ENCODE results near the gene NKPD1.

NKPD1 gene

DNA sequence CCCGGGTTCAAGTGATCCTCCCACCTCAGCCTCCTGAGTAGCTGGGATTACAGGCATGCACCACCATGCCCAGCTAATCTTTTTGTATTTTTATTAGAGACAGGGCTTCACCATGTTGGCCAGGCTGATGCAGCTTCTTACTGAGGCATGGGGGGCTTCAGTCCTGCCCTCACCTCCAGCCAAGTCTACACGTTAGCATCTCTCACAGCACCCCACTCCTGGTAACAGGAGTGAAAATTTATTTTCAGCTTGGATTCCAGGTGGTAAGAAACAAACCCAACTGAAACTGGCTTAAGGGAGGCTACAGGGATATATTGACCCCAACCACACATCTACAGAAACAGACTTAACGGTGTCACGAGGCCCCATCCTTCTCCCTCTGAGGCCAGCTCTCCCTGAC, 10.6 kb downstream of the NKPD1 start:
- TF ChIP-seq, protein P1, sequence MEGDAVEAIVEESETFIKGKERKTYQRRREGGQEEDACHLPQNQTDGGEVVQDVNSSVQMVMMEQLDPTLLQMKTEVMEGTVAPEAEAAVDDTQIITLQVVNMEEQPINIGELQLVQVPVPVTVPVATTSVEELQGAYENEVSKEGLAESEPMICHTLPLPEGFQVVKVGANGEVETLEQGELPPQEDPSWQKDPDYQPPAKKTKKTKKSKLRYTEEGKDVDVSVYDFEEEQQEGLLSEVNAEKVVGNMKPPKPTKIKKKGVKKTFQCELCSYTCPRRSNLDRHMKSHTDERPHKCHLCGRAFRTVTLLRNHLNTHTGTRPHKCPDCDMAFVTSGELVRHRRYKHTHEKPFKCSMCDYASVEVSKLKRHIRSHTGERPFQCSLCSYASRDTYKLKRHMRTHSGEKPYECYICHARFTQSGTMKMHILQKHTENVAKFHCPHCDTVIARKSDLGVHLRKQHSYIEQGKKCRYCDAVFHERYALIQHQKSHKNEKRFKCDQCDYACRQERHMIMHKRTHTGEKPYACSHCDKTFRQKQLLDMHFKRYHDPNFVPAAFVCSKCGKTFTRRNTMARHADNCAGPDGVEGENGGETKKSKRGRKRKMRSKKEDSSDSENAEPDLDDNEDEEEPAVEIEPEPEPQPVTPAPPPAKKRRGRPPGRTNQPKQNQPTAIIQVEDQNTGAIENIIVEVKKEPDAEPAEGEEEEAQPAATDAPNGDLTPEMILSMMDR (IDR thresholded peaks at IDR 0.05): no peak
- Histone ChIP-seq H3K4me2 (ENCODE audit: low read length) (no peak overlapping the region), H3K9ac (no peak overlapping the region), H3K27ac (no peak overlapping the region), H3K36me3 (ENCODE audit: control insufficient read depth, insufficient read depth, low read length) (no peaks in the 10 kb centered on the region), H3K4me1 (peaks cover 4% of the 10 kb centered on the region), H3K79me2 (no peaks in the 10 kb centered on the region), H2AFZ (no peak overlapping the region), H3K27me3 (ENCODE audit: control insufficient read depth, insufficient read depth, low read length) (no peaks in the 10 kb centered on the region), H3K4me3 (ENCODE audit: low read depth, low read length) (no peak overlapping the region), H3K9me3 (ENCODE audit: control insufficient read depth, low read length) (no peaks in the 10 kb centered on the region)

DNA sequence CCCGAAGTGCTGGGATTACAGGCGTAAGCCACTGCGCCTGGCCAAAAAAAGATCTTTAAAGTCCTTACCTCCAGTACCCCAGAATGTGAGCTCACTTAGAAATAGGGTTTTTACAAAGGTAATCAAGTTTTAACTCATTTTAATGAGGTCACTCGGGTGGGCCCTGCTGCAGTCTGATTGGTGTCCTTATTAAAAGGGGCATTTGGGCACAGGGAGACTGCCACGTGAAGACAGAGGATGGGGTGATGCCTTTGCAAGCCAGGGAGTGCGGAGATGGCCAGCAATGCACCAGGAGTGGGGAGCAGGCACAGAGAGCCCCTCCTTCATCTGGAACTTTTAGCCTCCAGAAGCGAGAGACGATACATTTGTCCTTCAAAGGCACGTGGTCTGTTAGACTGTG, 11.7 kb downstream of the NKPD1 start:
- Histone ChIP-seq H3K9me3 (ENCODE audit: control insufficient read depth, low read length) (no peaks in the 10 kb centered on the region), H3K9ac (no peak overlapping the region), H3K4me1 (peaks cover 4% of the 10 kb centered on the region)

DNA sequence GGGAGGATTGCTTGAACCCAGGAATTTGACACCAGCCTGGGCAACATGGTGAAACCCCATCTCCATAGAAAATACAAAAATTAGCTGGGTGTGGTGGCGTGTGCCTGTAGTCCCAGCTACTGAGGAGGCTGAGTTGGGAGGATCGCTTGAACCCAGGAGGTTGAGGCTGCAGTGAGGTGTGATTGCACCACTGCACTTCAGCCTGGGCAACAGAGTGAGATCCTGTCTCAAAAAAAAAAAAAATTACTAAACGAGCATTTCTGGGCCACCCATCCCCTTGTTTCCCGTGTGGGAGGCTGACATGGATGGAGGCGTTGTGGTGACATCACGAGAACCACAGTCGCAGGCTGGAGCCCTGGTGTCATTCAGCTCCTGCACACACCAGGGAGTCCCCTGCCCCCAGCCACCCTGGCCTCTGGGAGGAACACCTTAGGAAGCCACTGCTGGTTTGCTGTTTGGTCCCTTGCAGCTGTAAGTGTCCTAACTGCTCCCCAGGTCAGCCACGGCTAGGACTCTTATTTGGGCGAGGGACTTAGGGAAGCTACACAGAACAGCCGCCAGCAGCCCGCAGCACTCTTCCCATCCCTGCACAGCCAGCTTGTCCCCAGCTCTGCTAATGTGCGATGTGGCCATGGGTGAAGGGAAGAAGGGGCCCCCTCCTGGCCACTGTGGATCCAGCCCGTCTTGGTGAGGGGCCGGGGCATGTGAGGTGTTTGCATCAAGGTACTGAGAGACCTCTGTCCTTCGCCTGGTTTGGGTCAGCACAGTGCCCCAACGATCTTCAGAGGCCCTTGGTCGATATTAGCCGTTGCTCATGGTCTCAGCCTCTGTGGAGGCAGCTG, 12.7 kb downstream of the NKPD1 start:
- Histone ChIP-seq H3K36me3 (ENCODE audit: control insufficient read depth, insufficient read depth, low read length) (no peaks in the 10 kb centered on the region), H3K27me3 (ENCODE audit: control insufficient read depth, insufficient read depth, low read length) (no peaks in the 10 kb centered on the region), H3K4me3 (ENCODE audit: low read depth, low read length) (no peak overlapping the region), H3K9me3 (ENCODE audit: control insufficient read depth, low read length) (no peaks in the 10 kb centered on the region), H2AFZ (no peak overlapping the region), H3K27ac (no peak overlapping the region), H3K4me2 (ENCODE audit: low read length) (no peak overlapping the region), H3K4me1 (peaks cover 4% of the 10 kb centered on the region), H3K79me2 (peaks cover 7% of the 10 kb centered on the region), H3K9ac (no peak overlapping the region)
- TF ChIP-seq, protein P1 (IDR thresholded peaks at IDR 0.05): no peak

More for the DNA sequence above, 11.7 kb downstream of the NKPD1 start:
- Histone ChIP-seq H2AFZ (no peak overlapping the region), H3K36me3 (ENCODE audit: control insufficient read depth, insufficient read depth, low read length) (no peaks in the 10 kb centered on the region), H3K4me2 (ENCODE audit: low read length) (no peak overlapping the region), H3K27me3 (ENCODE audit: control insufficient read depth, insufficient read depth, low read length) (no peaks in the 10 kb centered on the region), H3K4me3 (ENCODE audit: low read depth, low read length) (no peak overlapping the region), H3K79me2 (peaks cover under 1% of the 10 kb centered on the region), H3K27ac (no peak overlapping the region)
- TF ChIP-seq, protein P1 (IDR thresholded peaks at IDR 0.05): no peak

DNA sequence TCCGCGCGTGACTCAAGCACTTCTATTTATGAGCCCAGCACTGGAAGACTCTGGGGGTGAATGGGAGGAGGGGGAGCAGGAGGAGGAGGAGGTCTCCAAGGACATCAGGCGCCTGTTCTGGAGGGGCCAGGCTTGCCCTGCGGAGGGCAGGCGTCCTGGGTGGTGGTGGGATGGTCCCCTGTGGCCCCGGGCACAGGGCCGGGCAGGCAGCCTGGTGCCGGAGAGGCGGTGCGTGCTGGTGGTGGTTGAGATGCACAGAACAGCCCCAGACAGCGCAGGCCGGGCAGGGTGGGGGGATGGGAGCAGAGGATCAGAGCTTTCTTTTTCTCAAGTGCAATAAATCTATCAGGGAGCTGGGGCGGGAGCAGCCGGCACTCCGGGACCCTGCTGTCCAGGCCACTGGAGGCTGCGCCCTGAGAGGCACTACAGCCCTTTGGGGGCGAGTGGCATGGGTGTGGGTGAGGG, 14.0 kb downstream of the NKPD1 start:
- H3K9ac ChIP-seq: no peak overlapping the region
- H3K79me2 ChIP-seq: peaks cover 18% of the 10 kb centered on the region
- no peaks in the 10 kb centered on the region for H3K36me3 ChIP-seq (ENCODE audit: control insufficient read depth, insufficient read depth, low read length)
- no peak overlapping the region for H3K27ac ChIP-seq
- no peaks in the 10 kb centered on the region for H3K9me3 ChIP-seq (ENCODE audit: control insufficient read depth, low read length)
- H2AFZ ChIP-seq: no peak overlapping the region
- H3K4me1 ChIP-seq: no peaks in the 10 kb centered on the region
- H3K4me2 ChIP-seq (ENCODE audit: low read length): no peak overlapping the region
- H3K27me3 ChIP-seq (ENCODE audit: control insufficient read depth, insufficient read depth, low read length): no peaks in the 10 kb centered on the region
- TF ChIP-seq, protein P1 (IDR thresholded peaks at IDR 0.05): no peak
- H3K4me3 ChIP-seq (ENCODE audit: low read depth, low read length): no peak overlapping the region

DNA sequence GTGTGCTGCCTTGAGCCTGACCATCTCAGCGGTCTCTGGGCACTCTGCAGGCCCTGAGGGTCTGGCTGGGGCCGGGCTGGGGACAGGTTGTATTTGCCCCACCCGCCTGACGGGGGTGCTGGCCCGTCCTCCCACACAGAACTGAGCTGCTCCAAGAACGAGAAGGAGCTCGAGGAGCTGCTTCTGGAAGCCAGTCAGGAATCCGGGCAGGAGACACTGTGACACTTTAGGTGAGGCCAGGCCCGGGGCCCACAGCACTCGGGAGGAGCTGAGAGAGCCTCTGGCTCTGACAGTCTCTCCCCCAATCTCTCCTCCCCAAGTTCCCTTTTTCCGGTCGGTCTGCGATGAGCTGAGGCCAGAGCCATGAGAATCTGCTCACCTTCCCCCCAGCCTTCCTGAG, 14.5 kb downstream of the NKPD1 start:
- H3K4me2 ChIP-seq (ENCODE audit: low read length): no peak overlapping the region
- peaks cover 22% of the 10 kb centered on the region for H3K79me2 ChIP-seq
- H2AFZ ChIP-seq: no peak overlapping the region
- no peak overlapping the region for H3K9ac ChIP-seq
- no peak overlapping the region for H3K4me3 ChIP-seq (ENCODE audit: low read depth, low read length)
- H3K9me3 ChIP-seq (ENCODE audit: control insufficient read depth, low read length): no peaks in the 10 kb centered on the region
- no peaks in the 10 kb centered on the region for H3K27me3 ChIP-seq (ENCODE audit: control insufficient read depth, insufficient read depth, low read length)
- TF ChIP-seq, protein P1 (IDR thresholded peaks at IDR 0.05): no peak
- no peak overlapping the region for H3K27ac ChIP-seq
- no peaks in the 10 kb centered on the region for H3K36me3 ChIP-seq (ENCODE audit: control insufficient read depth, insufficient read depth, low read length)
- H3K4me1 ChIP-seq: no peaks in the 10 kb centered on the region

Measured in parathyroid adenoma (tissue), 2 donors.